Endothelial cell of umbilical vein (primary cell): ENCODE data around the gene ARHGAP32. TPM values are rescaled to one million over a fixed set of nuclear protein-coding genes. Genes with fewer than 3 reads are reported as not detected.

ENCODE experiments used
- BruUV-seq: library from RNA; stranded (reverse); fragments of 400-500 nt; replicated peaks from 2 replicates; lab custom pipeline; 2021; lab: Mats Ljungman, UMichigan
- CTCF ChIA-PET: fragments of 300-600, 350-600 bp; sonication (Branson Sonifier 250); formaldehyde crosslinking; loops from one replicate; lab custom pipeline; 2021; ENCODE audit warnings: antibody characterized with exemption, inconsistent platforms; lab: Charles Lee
- POLR2A ChIA-PET: fragments of 300-600, 350-600 bp; sonication (Branson Sonifier 250); formaldehyde crosslinking; loops from one replicate; lab custom pipeline; 2021; ENCODE audit warnings: antibody characterized with exemption, inconsistent platforms; lab: Charles Lee
- DNase-seq: peaks from one replicate; pipeline ENCODE4 v3.0.0-alpha.2; 2011; ENCODE audit warnings: low read depth, low spot score
- FAIRE-seq: peaks from 2 replicates; lab custom pipeline; 2011; peaks lifted over from hg19 to GRCh38; lab: Jason Lieb, UNC
- H2AFZ ChIP-seq: 2 replicates; pipeline ENCODE4 v1.6.0; 2012; ENCODE audit warnings: low read depth, low read length, control low read depth, inconsistent platforms
- H3K27ac ChIP-seq: 2 replicates; pipeline ENCODE4 v1.5.1; 2011; ENCODE audit warnings: low read depth, mild to moderate bottlenecking, control low read depth, low read length, moderate library complexity; ENCODE audit not compliant: insufficient read depth
- H3K27me3 ChIP-seq, 2 experiments: 2 replicates each; pipeline versions ENCODE4 v1.6.0 to v1.6.1; 2011; ENCODE audit warnings: low read length in 2 of 2, mixed read lengths in 1 of 2; ENCODE audit not compliant: control insufficient read depth in 2 of 2, insufficient read depth in 2 of 2
- H3K36me3 ChIP-seq, 2 experiments: 2 replicates in 1 of 2; 3 replicates in 1 of 2; pipeline ENCODE4 v1.5.1; 2011; ENCODE audit warnings: low read length in 2 of 2, mild to moderate bottlenecking in 1 of 2, moderate library complexity in 1 of 2; ENCODE audit not compliant: control insufficient read depth in 2 of 2, insufficient read depth in 2 of 2; ENCODE audit errors: extremely low read depth in 1 of 2
- H3K4me1 ChIP-seq: 3 replicates; pipeline ENCODE4 v1.5.1; 2011; ENCODE audit warnings: mild to moderate bottlenecking, low read length; ENCODE audit not compliant: control insufficient read depth, insufficient read depth; ENCODE audit errors: extremely low read depth
- H3K4me2 ChIP-seq: 2 replicates; pipeline ENCODE4 v1.6.1; 2011; ENCODE audit warnings: low read length, control low read depth, mixed read lengths; ENCODE audit not compliant: insufficient read depth
- H3K4me3 ChIP-seq, 3 experiments: fragments of 200-600 bp in 1 of 3; sonication (generic), shearing (Covaris generic) in 1 of 3; replicated peaks in 1 of 3; 2 replicates each; pipeline ENCODE4 v1.5.1; 2011 to 2016; ENCODE audit warnings: control low read depth in 3 of 3, low read length in 3 of 3, mild to moderate bottlenecking in 2 of 3, inconsistent platforms in 1 of 3, low read depth in 1 of 3, moderate library complexity in 1 of 3; ENCODE audit not compliant: insufficient read depth in 1 of 3
- H3K79me2 ChIP-seq: 2 replicates; pipeline ENCODE4 v1.6.0; 2012; ENCODE audit warnings: low read length, inconsistent platforms; ENCODE audit not compliant: control insufficient read depth, insufficient read depth
- H3K9ac ChIP-seq: replicated peaks from 2 replicates; pipeline ENCODE3; 2011; ENCODE audit warnings: low read length, control low read depth; ENCODE audit not compliant: insufficient read depth; ENCODE audit errors: extremely low read depth
- H3K9me1 ChIP-seq: replicated peaks from 3 replicates; pipeline ENCODE4 v1.6.0; 2011; ENCODE audit warnings: mild to moderate bottlenecking, low read length; ENCODE audit not compliant: control insufficient read depth, insufficient read depth; ENCODE audit errors: extremely low read depth
- H3K9me3 ChIP-seq: replicated peaks from 2 replicates; pipeline ENCODE4 v1.5.1; 2012; ENCODE audit warnings: low read length, inconsistent platforms; ENCODE audit not compliant: control insufficient read depth, insufficient read depth
- H4K20me1 ChIP-seq: replicated peaks from 2 replicates; pipeline ENCODE3; 2011; ENCODE audit warnings: mild to moderate bottlenecking, low read length; ENCODE audit not compliant: control insufficient read depth, insufficient read depth; ENCODE audit errors: extremely low read depth
- EZH2 ChIP-seq: IDR thresholded peaks from 2 replicates; pipeline ENCODE4 v1.6.1; 2012; ENCODE audit warnings: borderline replicate concordance, low read depth, mild to moderate bottlenecking, moderate library complexity, low read length, inconsistent platforms; ENCODE audit not compliant: severe bottlenecking
- FOS ChIP-seq: IDR thresholded peaks from 2 replicates; pipeline ENCODE4 v1.6.1; 2011; ENCODE audit warnings: mild to moderate bottlenecking, low read length, moderate library complexity, borderline replicate concordance; ENCODE audit not compliant: insufficient read depth
- GATA2 ChIP-seq: IDR thresholded peaks from 2 replicates; pipeline ENCODE4 v1.7.0; 2011; ENCODE audit warnings: low read depth, mild to moderate bottlenecking, moderate library complexity, mixed read lengths, low read length; ENCODE audit not compliant: insufficient read length, insufficient read depth
- JUN ChIP-seq: IDR thresholded peaks from 2 replicates; pipeline ENCODE4 v1.6.1; 2011; ENCODE audit warnings: borderline replicate concordance, low read depth; ENCODE audit not compliant: insufficient read length, insufficient read depth
- MAX ChIP-seq: IDR thresholded peaks from 2 replicates; pipeline ENCODE4 v1.6.1; 2011; ENCODE audit not compliant: insufficient read depth, insufficient read length
- MYC ChIP-seq: IDR thresholded peaks from one replicate; pipeline ENCODE4 v1.6.1; 2011; ENCODE audit warnings: mild to moderate bottlenecking, low read depth, low read length
- POLR2A ChIP-seq: IDR thresholded peaks from 2 replicates; pipeline ENCODE4 v1.6.1; 2012; ENCODE audit warnings: low read depth, mild to moderate bottlenecking, control low read depth, low read length
- POLR2AphosphoS5 ChIP-seq: IDR thresholded peaks from 2 replicates; pipeline ENCODE4 v1.6.1; 2012; ENCODE audit warnings: low read depth, mild to moderate bottlenecking, control low read depth, low read length, moderate library complexity; ENCODE audit not compliant: insufficient read depth
- dilution Hi-C: fragments of 300-500 bp; cut with MboI; formaldehyde crosslinking; loops from one replicate; pipeline ENCODE4 v1.15.0; 2019; ENCODE audit warnings: low sequenced_read_pairs; ENCODE audit not compliant: extremely low pct_ligation_motif_present
- intact Hi-C: fragments of 100-400 bp; cut with micrococcal nuclease; formaldehyde crosslinking; loops from one replicate; pipeline ENCODE4 v1.10.0; 2022
- polyA plus RNA-seq, 4 experiments: library from polyadenylated mRNA; depleted of rRNA in 3 of 4; stranded (reverse) in 3 of 4; unstranded in 1 of 4; fragments of >200 nt; gene quantifications; 2 replicates each; pipeline versions ENCODE4 v1.2.1 to v1.2.3, GENCODE V29; 2011 to 2012; ENCODE audit warnings: missing spikeins in 1 of 4
- total RNA-seq: library from RNA; stranded (reverse); gene quantifications from 2 replicates; pipeline ENCODE4 v1.2.3, GENCODE V29; 2021
- TF ChIP-seq, protein P1 (sequence below), 2 donors: IDR thresholded peaks; 1 replicate in 1 of 2; 2 replicates in 1 of 2; pipeline ENCODE4 v1.5.1; 2011; ENCODE audit warnings: low read length in 2 of 2, mild to moderate bottlenecking in 2 of 2, moderate library complexity in 2 of 2, control low read depth in 1 of 2, inconsistent platforms in 1 of 2, low read depth in 1 of 2; ENCODE audit not compliant: insufficient read depth in 1 of 2; ENCODE audit errors: extremely low read depth in 1 of 2

Gene ARHGAP32
- total and polyA plus RNA-seq, 2 donors (not counting 3 experiments of a cell fraction or from before 2014, with no cell fraction given) = 3.4 to 9.1 TPM

DNA sequence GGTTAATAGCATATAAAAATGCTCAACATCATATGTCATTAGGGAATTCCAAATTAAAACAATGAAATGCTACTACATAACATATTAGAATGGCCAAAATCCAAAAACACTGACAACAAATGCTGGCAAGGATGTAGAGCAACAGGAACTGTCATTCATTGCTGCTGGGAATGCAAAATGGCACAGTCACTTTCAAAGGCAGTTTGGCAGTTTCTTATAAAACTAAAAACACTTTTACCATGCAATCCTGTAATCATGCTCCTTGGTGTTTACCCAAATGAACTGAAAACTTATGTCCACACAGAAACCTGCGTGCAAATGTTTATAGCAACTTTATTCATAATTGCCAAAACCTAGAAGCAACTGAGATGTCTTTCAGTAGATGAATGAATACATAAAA is 105.1 kb downstream of the ARHGAP32 start:
- Histone ChIP-seq H4K20me1 (no peaks in the 10 kb centered on the region), H3K4me3 (no peak overlapping the region), H3K27ac (no peak overlapping the region), H3K4me1 (no peaks in the 10 kb centered on the region), H2AFZ (no peak overlapping the region), H3K4me2 (no peak overlapping the region), H3K36me3 (no peaks in the 10 kb centered on the region), H3K9ac (no peak overlapping the region), H3K9me1 (no peaks in the 10 kb centered on the region), H3K27me3 (no peaks in the 10 kb centered on the region), H3K79me2 (no peaks in the 10 kb centered on the region), H3K9me3 (no peaks in the 10 kb centered on the region)
- DNase-seq (no peak), FAIRE-seq (no peak)
- intact Hi-C loops = no loop called here
- no peak for TF ChIP-seq POLR2AphosphoS5
- no peak for TF ChIP-seq GATA2
- TF ChIP-seq MYC = no peak
- TF ChIP-seq JUN = no peak
- no peak for TF ChIP-seq POLR2A
- TF ChIP-seq MAX = no peak
- no peak for TF ChIP-seq EZH2
- no peak for TF ChIP-seq FOS
- TF ChIP-seq, protein P1, sequence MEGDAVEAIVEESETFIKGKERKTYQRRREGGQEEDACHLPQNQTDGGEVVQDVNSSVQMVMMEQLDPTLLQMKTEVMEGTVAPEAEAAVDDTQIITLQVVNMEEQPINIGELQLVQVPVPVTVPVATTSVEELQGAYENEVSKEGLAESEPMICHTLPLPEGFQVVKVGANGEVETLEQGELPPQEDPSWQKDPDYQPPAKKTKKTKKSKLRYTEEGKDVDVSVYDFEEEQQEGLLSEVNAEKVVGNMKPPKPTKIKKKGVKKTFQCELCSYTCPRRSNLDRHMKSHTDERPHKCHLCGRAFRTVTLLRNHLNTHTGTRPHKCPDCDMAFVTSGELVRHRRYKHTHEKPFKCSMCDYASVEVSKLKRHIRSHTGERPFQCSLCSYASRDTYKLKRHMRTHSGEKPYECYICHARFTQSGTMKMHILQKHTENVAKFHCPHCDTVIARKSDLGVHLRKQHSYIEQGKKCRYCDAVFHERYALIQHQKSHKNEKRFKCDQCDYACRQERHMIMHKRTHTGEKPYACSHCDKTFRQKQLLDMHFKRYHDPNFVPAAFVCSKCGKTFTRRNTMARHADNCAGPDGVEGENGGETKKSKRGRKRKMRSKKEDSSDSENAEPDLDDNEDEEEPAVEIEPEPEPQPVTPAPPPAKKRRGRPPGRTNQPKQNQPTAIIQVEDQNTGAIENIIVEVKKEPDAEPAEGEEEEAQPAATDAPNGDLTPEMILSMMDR (IDR thresholded peaks at IDR 0.05; ENCODE audit: extremely low read depth in 1 of 2, insufficient read depth in 1 of 2, low read depth in 1 of 2, low read length in 2 of 2) = no peak
- no TSS peak for BruUV-seq
- ChIA-PET POLR2A (no interaction called here), CTCF (no interaction called here)
- dilution Hi-C loops = no loop called here
